A673 (cell line): ENCODE measurements around the gene ABCB4.

Experiments used
- EZH2 ChIP-seq: fragments of 200-600 bp; sonication (generic); IDR thresholded peaks from 2 replicates; pipeline ENCODE4 v1.6.1; 2017; ENCODE audit warnings: borderline replicate concordance, low read depth, mild to moderate bottlenecking, mixed read lengths, antibody characterized with exemption, low read length; ENCODE audit not compliant: poor library complexity, severe bottlenecking
- TF ChIP-seq, protein P1 (sequence below): fragments of 300-800, 200-600 bp; sonication (generic); conservative IDR thresholded peaks from 2 replicates; pipeline ENCODE4 v1.5.1; 2017; ENCODE audit warnings: low read depth, mild to moderate bottlenecking, antibody characterized with exemption, low read length, moderate library complexity, mixed read lengths

- TF ChIP-seq, protein P1, sequence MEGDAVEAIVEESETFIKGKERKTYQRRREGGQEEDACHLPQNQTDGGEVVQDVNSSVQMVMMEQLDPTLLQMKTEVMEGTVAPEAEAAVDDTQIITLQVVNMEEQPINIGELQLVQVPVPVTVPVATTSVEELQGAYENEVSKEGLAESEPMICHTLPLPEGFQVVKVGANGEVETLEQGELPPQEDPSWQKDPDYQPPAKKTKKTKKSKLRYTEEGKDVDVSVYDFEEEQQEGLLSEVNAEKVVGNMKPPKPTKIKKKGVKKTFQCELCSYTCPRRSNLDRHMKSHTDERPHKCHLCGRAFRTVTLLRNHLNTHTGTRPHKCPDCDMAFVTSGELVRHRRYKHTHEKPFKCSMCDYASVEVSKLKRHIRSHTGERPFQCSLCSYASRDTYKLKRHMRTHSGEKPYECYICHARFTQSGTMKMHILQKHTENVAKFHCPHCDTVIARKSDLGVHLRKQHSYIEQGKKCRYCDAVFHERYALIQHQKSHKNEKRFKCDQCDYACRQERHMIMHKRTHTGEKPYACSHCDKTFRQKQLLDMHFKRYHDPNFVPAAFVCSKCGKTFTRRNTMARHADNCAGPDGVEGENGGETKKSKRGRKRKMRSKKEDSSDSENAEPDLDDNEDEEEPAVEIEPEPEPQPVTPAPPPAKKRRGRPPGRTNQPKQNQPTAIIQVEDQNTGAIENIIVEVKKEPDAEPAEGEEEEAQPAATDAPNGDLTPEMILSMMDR, result no peak
- TF ChIP-seq EZH2, result no peak
Measured at GRCh38 chr7:87480386-87480785, 4.9 kb upstream of the ABCB4 start.
